ENCODE measurements around the gene OPCML. TPM values are rescaled to one million over a fixed set of nuclear protein-coding genes. Genes with fewer than 3 reads are reported as not detected.

Gene OPCML
- polyA plus RNA-seq, 3 donors: not detected

DNA sequence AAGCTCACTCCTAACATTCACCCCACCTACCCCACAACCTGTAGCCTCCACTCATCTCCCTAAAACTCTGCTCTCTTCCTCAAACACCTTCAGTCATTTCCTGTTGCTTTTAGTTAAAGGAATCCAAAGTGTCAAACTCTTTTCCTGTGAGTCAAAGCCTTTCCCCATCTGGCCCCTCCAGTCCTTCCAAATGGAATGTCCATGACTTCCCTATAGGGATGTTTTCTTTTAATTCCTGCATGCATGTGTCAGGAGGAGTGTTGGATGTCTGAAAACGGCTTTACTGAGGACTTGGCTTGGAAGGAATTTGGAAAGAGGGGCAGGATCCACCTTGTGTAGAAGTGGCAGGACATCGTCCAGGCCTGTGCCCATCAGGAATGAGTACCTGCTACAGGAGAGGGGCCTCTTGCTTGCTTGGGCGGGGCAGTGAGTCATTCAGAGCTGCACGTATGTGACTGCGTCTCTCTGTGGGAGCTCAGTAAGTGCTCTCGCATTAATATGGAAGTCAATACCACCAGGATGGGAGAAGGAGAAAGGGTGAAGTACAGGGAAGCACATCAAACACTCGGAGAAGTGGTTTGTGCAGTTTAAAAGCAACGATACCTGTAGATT lies 491.9 kb downstream of the OPCML start:
- no peak overlapping the region for H3K4me3 ChIP-seq (replicated peaks in 1 of 3; ENCODE audit: low read depth in 2 of 3, low read length in 3 of 3)
- Mint-ChIP-seq H3K4me3 (no peak overlapping the region), H3K9me3 (no peaks in the 10 kb centered on the region), H3K4me1 (no peaks in the 10 kb centered on the region), H3K27me3 (ENCODE audit: low read depth in 3 of 3) (peaks cover 0 to 4% (median 0%) of the 10 kb centered on the region in 3 donors), H3K36me3 (no peaks in the 10 kb centered on the region), H3K27ac (no peak overlapping the region)
- no peak overlapping the region for H3K9ac ChIP-seq (ENCODE audit: insufficient read depth, low read length, poor library complexity, severe bottlenecking)
- no peaks in the 10 kb centered on the region for H3K79me2 ChIP-seq (ENCODE audit: insufficient read depth, low read length)
- H3K27ac ChIP-seq (ENCODE audit: low read depth in 1 of 2, low read length in 2 of 2): no peak overlapping the region
- H3K36me3 ChIP-seq (replicated peaks in 1 of 2; ENCODE audit: control insufficient read depth in 1 of 2, insufficient read depth in 2 of 2, low read length in 2 of 2): no peaks in the 10 kb centered on the region
- H4K20me1 ChIP-seq (ENCODE audit: insufficient read depth, low read length): no peaks in the 10 kb centered on the region
- H3K27me3 ChIP-seq (ENCODE audit: control insufficient read depth in 2 of 2, insufficient read depth in 2 of 2, low read length in 2 of 2): no peaks in the 10 kb centered on the region
- intact Hi-C loops (cut with micrococcal nuclease): no loop called here
- H2AFZ ChIP-seq (ENCODE audit: insufficient read depth, low read depth, low read length, poor library complexity, severe bottlenecking): no peak overlapping the region
- TF ChIP-seq, protein P1, sequence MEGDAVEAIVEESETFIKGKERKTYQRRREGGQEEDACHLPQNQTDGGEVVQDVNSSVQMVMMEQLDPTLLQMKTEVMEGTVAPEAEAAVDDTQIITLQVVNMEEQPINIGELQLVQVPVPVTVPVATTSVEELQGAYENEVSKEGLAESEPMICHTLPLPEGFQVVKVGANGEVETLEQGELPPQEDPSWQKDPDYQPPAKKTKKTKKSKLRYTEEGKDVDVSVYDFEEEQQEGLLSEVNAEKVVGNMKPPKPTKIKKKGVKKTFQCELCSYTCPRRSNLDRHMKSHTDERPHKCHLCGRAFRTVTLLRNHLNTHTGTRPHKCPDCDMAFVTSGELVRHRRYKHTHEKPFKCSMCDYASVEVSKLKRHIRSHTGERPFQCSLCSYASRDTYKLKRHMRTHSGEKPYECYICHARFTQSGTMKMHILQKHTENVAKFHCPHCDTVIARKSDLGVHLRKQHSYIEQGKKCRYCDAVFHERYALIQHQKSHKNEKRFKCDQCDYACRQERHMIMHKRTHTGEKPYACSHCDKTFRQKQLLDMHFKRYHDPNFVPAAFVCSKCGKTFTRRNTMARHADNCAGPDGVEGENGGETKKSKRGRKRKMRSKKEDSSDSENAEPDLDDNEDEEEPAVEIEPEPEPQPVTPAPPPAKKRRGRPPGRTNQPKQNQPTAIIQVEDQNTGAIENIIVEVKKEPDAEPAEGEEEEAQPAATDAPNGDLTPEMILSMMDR (IDR thresholded peaks at IDR 0.05): no peak
- no peak overlapping the region for H3K4me2 ChIP-seq (replicated peaks; ENCODE audit: extremely low read depth, low read length, poor library complexity, severe bottlenecking)
- no peak for DNase-seq
- H3K9me3 ChIP-seq (replicated peaks in 1 of 2; ENCODE audit: control insufficient read depth in 1 of 2, insufficient read depth in 1 of 2, low read length in 2 of 2): no peaks in the 10 kb centered on the region
- no peaks in the 10 kb centered on the region for H3K4me1 ChIP-seq (ENCODE audit: control insufficient read depth in 1 of 2, insufficient read depth in 2 of 2, low read length in 2 of 2)
- WGBS (ENCODE audit: insufficient coverage): 58% methylated on average over 6 of the region's 8 CpGs

DNA sequence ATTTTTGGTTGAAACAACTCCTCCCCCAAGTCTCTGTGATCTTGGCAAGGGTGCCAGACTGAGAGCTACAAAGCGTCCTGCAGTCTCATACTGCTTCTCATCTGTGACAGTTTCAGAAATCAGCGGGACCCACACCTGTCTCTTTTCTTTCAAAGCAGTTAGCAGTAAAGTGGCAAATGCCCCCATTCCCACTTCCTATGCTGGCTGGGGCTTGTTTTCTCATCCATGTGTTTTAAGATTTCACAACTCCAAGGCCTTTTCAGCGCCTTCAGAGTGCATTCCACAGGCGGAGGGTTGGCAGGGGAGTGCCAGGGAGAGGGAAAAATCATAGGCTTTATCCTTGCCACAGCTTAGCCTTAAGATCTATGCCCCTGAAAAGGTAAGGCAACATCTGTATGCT lies 493.5 kb downstream of the OPCML start:
- Mint-ChIP-seq H3K4me1 (no peaks in the 10 kb centered on the region), H3K36me3 (no peaks in the 10 kb centered on the region), H3K9me3 (no peaks in the 10 kb centered on the region), H3K27me3 (ENCODE audit: low read depth in 3 of 3) (peaks cover 0 to 4% (median 0%) of the 10 kb centered on the region in 3 donors), H3K27ac (no peak overlapping the region), H3K4me3 (no peak overlapping the region)
- WGBS (ENCODE audit: insufficient coverage): 17% methylated on average over 3 of the region's 4 CpGs
- H2AFZ ChIP-seq (ENCODE audit: insufficient read depth, low read depth, low read length, poor library complexity, severe bottlenecking): no peak overlapping the region
- no peak overlapping the region for H3K9ac ChIP-seq (ENCODE audit: insufficient read depth, low read length, poor library complexity, severe bottlenecking)
- H3K36me3 ChIP-seq (replicated peaks in 1 of 2; ENCODE audit: control insufficient read depth in 1 of 2, insufficient read depth in 2 of 2, low read length in 2 of 2): no peaks in the 10 kb centered on the region
- H3K4me2 ChIP-seq (replicated peaks; ENCODE audit: extremely low read depth, low read length, poor library complexity, severe bottlenecking): no peak overlapping the region
- no peak overlapping the region for H3K4me3 ChIP-seq (replicated peaks in 1 of 3; ENCODE audit: low read depth in 2 of 3, low read length in 3 of 3)
- no peak for DNase-seq
- H3K79me2 ChIP-seq (ENCODE audit: insufficient read depth, low read length): no peaks in the 10 kb centered on the region
- H4K20me1 ChIP-seq (ENCODE audit: insufficient read depth, low read length): no peaks in the 10 kb centered on the region
- H3K27ac ChIP-seq (ENCODE audit: low read depth in 1 of 2, low read length in 2 of 2): no peak overlapping the region
- no peaks in the 10 kb centered on the region for H3K9me3 ChIP-seq (replicated peaks in 1 of 2; ENCODE audit: control insufficient read depth in 1 of 2, insufficient read depth in 1 of 2, low read length in 2 of 2)
- TF ChIP-seq, protein P1 (IDR thresholded peaks at IDR 0.05): no peak
- intact Hi-C loops (cut with micrococcal nuclease): no loop called here
- H3K4me1 ChIP-seq (ENCODE audit: control insufficient read depth in 1 of 2, insufficient read depth in 2 of 2, low read length in 2 of 2): no peaks in the 10 kb centered on the region
- H3K27me3 ChIP-seq (ENCODE audit: control insufficient read depth in 2 of 2, insufficient read depth in 2 of 2, low read length in 2 of 2): no peaks in the 10 kb centered on the region
